HK-2 (cell line): ENCODE results near the gene PDIA5.
"Not testable (repeated sequence)": the region's sequence is repeated elsewhere in the genome, so short reads cannot be mapped to it uniquely, and the experiment has no call there.

Experiments
- DNase-seq: peaks from one replicate; pipeline ENCODE4 v3.0.0-alpha.2; 2018; ENCODE audit not compliant: unreplicated experiment

Gene PDIA5

GRCh38 chr3:123093696-123094095 lies 26.9 kb downstream of the PDIA5 start:
- DNase-seq: no peak

- DNase-seq: no peak
These were observed 27.9 kb downstream of the PDIA5 start for GRCh38 chr3:123094516-123095313.

- DNase-seq: no peak
These were observed 29.3 kb downstream of the PDIA5 start for GRCh38 chr3:123096126-123096525.

GRCh38 chr3:123096731-123097130 lies 29.9 kb downstream of the PDIA5 start:
- no peak for DNase-seq

- DNase-seq: no peak
These were observed 31.9 kb downstream of the PDIA5 start for GRCh38 chr3:123098426-123099330.

GRCh38 chr3:123099331-123100192 lies 32.7 kb downstream of the PDIA5 start:
- no peak for DNase-seq

- no peak for DNase-seq
These were observed 33.5 kb downstream of the PDIA5 start for GRCh38 chr3:123100193-123100776.

GRCh38 chr3:123102249-123102648 lies 35.4 kb downstream of the PDIA5 start:
- no peak for DNase-seq

- no peak for DNase-seq
These were observed 36.0 kb downstream of the PDIA5 start for GRCh38 chr3:123102826-123103225.

GRCh38 chr3:123104550-123104949 lies 37.7 kb downstream of the PDIA5 start:
- no peak for DNase-seq

GRCh38 chr3:123105201-123106189 lies 38.7 kb downstream of the PDIA5 start:
- peak; percentile 44 for DNase-seq

GRCh38 chr3:123110282-123110975 lies 43.6 kb downstream of the PDIA5 start:
- no peak for DNase-seq

GRCh38 chr3:123110976-123111615 lies 44.3 kb downstream of the PDIA5 start:
- DNase-seq: no peak

- no peak for DNase-seq
These were observed 44.8 kb downstream of the PDIA5 start for GRCh38 chr3:123111640-123112039.

GRCh38 chr3:123112232-123112631 lies 45.4 kb downstream of the PDIA5 start:
- no peak for DNase-seq

- DNase-seq: not testable (repeated sequence)
These were observed 45.8 kb downstream of the PDIA5 start for GRCh38 chr3:123112656-123113055.

GRCh38 chr3:123113889-123114450 lies 47.1 kb downstream of the PDIA5 start:
- DNase-seq: no peak

- DNase-seq: no peak
These were observed 49.3 kb downstream of the PDIA5 start for GRCh38 chr3:123116116-123116515.

- no peak for DNase-seq
These were observed 52.6 kb downstream of the PDIA5 start for GRCh38 chr3:123119388-123119787.
